Measurements from ENCODE around the gene SMARCA2.

SMARCA2 gene

DNA sequence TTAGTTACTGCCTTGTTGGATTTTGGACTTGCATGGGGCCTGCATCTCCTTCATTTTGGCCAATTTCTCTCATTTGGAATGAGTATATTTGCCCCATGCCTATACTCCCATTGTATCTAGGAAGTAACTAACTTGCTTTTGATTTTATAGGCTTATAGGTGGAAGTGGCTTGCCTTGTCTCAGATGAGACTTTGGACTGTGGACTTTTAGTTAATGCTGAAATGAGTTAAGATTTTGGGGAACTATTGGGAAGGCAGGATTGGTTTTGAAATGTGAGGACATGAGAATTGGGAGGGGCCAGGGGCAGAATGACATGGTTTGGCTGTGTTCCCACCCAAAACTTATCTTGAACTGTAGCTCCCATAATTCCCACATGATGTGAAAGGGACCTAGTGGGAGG, 42.5 kb upstream of the SMARCA2 start:
- Histone ChIP-seq H3K9ac (ENCODE audit: low read length) (no peak overlapping the region), H3K4ac (ENCODE audit: low read depth in 1 of 2, low read length in 2 of 2) (no peak overlapping the region), H3K4me3 (ENCODE audit: insufficient read depth in 1 of 2, low read depth in 1 of 2, low read length in 2 of 2) (no peak overlapping the region)

DNA sequence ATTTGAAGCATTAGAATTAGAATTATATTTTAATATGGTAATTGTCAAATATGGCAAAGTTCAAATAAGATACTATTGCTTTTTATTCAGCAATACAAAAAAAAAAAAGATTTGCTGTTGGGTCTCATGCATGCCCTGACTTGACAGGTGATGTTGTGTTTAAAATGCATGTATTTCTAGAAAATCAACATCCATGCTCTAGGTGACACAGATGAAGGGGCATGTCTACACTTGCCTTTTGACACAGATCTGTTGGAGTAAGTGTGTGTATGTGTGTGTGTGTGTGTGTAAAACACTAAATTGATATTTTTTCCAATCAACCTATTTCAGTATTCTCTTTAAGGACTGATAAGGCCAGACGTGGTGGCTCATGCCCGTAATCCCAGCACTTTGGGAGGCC, 38.1 kb upstream of the SMARCA2 start:
- no peak overlapping the region for H3K14ac ChIP-seq (ENCODE audit: low read length in 2 of 2)
- no peak overlapping the region for H3K4ac ChIP-seq (ENCODE audit: low read depth in 1 of 2, low read length in 2 of 2)
- no peak overlapping the region for H3K18ac ChIP-seq (ENCODE audit: low read depth in 1 of 2, low read length in 2 of 2)
- H3K27me3 ChIP-seq (ENCODE audit: control insufficient read depth in 1 of 2, insufficient read depth in 1 of 2, low read length in 2 of 2): peaks cover 0 to 4% of the 10 kb centered on the region in 2 experiments
- no peak overlapping the region for H2BK120ac ChIP-seq (ENCODE audit: low read depth, low read length)
- no peak overlapping the region for H4K8ac ChIP-seq (ENCODE audit: low read length)
- 100% methylated on average over 1 of the region's 2 CpGs for WGBS
- no peak for DNase-seq
- no peak overlapping the region for H4K91ac ChIP-seq (ENCODE audit: low read length)
- no peak overlapping the region for H3K4me2 ChIP-seq (ENCODE audit: low read length, poor library complexity, severe bottlenecking)
- H2BK12ac ChIP-seq (ENCODE audit: low read length in 2 of 2): no peak overlapping the region
- no peak overlapping the region for H2AK5ac ChIP-seq (ENCODE audit: low read length, severe bottlenecking)
- no peak overlapping the region for H3K27ac ChIP-seq (ENCODE audit: low read length, poor library complexity, severe bottlenecking)
- no peak overlapping the region for H3K23ac ChIP-seq (ENCODE audit: low read length in 2 of 2)
- H2AFZ ChIP-seq (ENCODE audit: low read depth, low read length): no peak overlapping the region
- no peak overlapping the region for H3K9ac ChIP-seq (ENCODE audit: low read length)
- H2BK5ac ChIP-seq (ENCODE audit: low read depth, low read length, poor library complexity, severe bottlenecking): no peak overlapping the region
- H3K79me1 ChIP-seq (replicated peaks; ENCODE audit: low read length, poor library complexity, severe bottlenecking): no peaks in the 10 kb centered on the region
- H2BK15ac ChIP-seq (ENCODE audit: low read depth, poor library complexity, severe bottlenecking): no peak overlapping the region
- H3K4me3 ChIP-seq (ENCODE audit: insufficient read depth in 1 of 2, low read depth in 1 of 2, low read length in 2 of 2): no peak overlapping the region
- H3K4me1 ChIP-seq (ENCODE audit: control insufficient read depth, insufficient read depth, low read depth, low read length): peaks cover 2% of the 10 kb centered on the region
- H3K36me3 ChIP-seq (ENCODE audit: control insufficient read depth in 1 of 2, insufficient read depth in 2 of 2, low read depth in 1 of 2, low read length in 2 of 2): no peaks in the 10 kb centered on the region
- H3K9me3 ChIP-seq (ENCODE audit: control insufficient read depth, low read length): no peaks in the 10 kb centered on the region

More for the DNA sequence above, 42.5 kb upstream of the SMARCA2 start:
- Histone ChIP-seq H4K91ac (ENCODE audit: low read length) (no peak overlapping the region), H2BK12ac (ENCODE audit: low read length in 2 of 2) (no peak overlapping the region), H2AK5ac (ENCODE audit: low read length, severe bottlenecking) (no peak overlapping the region), H2BK120ac (ENCODE audit: low read depth, low read length) (no peak overlapping the region), H3K79me1 (replicated peaks; ENCODE audit: low read length, poor library complexity, severe bottlenecking) (no peaks in the 10 kb centered on the region), H3K27ac (ENCODE audit: low read length, poor library complexity, severe bottlenecking) (no peak overlapping the region), H3K4me2 (ENCODE audit: low read length, poor library complexity, severe bottlenecking) (no peak overlapping the region), H2BK15ac (ENCODE audit: low read depth, poor library complexity, severe bottlenecking) (no peak overlapping the region), H3K27me3 (ENCODE audit: control insufficient read depth in 1 of 2, insufficient read depth in 1 of 2, low read length in 2 of 2) (peaks cover 0 to 2% of the 10 kb centered on the region in 2 experiments), H4K8ac (ENCODE audit: low read length) (no peak overlapping the region), H3K18ac (ENCODE audit: low read depth in 1 of 2, low read length in 2 of 2) (no peak overlapping the region), H3K14ac (ENCODE audit: low read length in 2 of 2) (no peak overlapping the region), H2AFZ (ENCODE audit: low read depth, low read length) (no peak overlapping the region), H3K4me1 (ENCODE audit: control insufficient read depth, insufficient read depth, low read depth, low read length) (no peaks in the 10 kb centered on the region), H3K9me3 (ENCODE audit: control insufficient read depth, low read length) (no peaks in the 10 kb centered on the region), H3K36me3 (ENCODE audit: control insufficient read depth in 1 of 2, insufficient read depth in 2 of 2, low read depth in 1 of 2, low read length in 2 of 2) (no peaks in the 10 kb centered on the region), H2BK5ac (ENCODE audit: low read depth, low read length, poor library complexity, severe bottlenecking) (no peak overlapping the region), H3K23ac (ENCODE audit: low read length in 2 of 2) (no peak overlapping the region)
- DNase-seq: no peak

DNA sequence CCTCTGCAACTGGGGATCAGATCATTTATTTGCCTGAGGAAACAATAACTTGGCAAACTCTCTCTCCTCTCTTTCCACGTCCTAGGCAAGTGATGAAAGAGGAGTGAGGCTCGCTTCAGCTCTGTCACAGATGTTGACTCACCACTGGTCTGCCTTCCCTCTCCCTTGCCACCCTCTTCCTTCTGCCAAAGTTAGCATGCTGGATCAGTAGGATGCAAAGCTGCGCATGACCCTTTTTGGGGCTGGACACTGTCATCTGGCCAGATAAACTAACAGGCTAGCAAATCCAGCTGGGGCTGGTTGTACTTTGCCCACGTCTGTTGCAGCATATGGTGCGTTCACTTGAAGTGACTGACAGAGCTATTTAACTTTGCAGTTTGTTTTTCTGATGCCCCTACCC, 36.2 kb upstream of the SMARCA2 start:
- 62% methylated on average over 4 of the region's 5 CpGs for WGBS
- H2AFZ ChIP-seq (ENCODE audit: low read depth, low read length): no peak overlapping the region
- H4K91ac ChIP-seq (ENCODE audit: low read length): no peak overlapping the region

DNA sequence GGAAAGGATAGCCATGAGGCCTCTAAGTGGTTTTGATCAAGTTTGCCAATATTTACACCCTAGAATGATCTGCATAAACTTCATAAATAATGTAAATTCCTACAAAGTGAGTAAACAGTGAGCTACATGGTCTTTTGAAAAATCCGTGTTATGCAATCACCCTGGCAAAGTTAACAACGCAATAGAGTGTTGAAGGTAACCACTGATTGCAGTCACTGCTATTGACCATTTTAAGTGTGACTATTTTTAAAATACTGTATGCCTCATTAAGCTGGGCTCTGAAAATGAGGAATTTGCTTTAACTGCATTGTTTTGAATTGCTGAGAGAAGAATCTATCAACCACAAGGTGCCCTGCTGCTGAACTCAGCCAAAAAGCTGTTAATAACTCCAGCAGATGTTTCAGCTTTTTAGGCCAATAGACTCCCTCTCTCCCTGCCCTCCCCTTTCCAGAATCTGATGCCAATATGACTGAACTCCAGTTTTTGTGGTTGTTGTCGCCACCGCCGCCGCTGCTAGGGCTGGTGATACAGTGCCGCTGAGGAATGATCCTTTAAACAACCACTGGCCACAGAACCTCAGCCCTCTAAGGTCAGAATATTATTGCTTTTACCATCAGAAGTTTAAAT, 35.3 kb upstream of the SMARCA2 start:
- Histone ChIP-seq H3K4ac (ENCODE audit: low read depth in 1 of 2, low read length in 2 of 2) (no peak overlapping the region), H2BK12ac (ENCODE audit: low read length in 2 of 2) (no peak overlapping the region), H3K9ac (ENCODE audit: low read length) (peak overlapping the region; percentile 75), H3K23ac (ENCODE audit: low read length in 2 of 2) (no peak overlapping the region), H3K27ac (ENCODE audit: low read length, poor library complexity, severe bottlenecking) (no peak overlapping the region), H2BK5ac (ENCODE audit: low read depth, low read length, poor library complexity, severe bottlenecking) (no peak overlapping the region), H3K18ac (ENCODE audit: low read depth in 1 of 2, low read length in 2 of 2) (no peak overlapping the region), H3K14ac (ENCODE audit: low read length in 2 of 2) (no peak overlapping the region), H2AK5ac (ENCODE audit: low read length, severe bottlenecking) (no peak overlapping the region), H3K27me3 (ENCODE audit: control insufficient read depth in 1 of 2, insufficient read depth in 1 of 2, low read length in 2 of 2) (peaks cover 0 to 4% of the 10 kb centered on the region in 2 experiments), H2AFZ (ENCODE audit: low read depth, low read length) (no peak overlapping the region), H4K91ac (ENCODE audit: low read length) (no peak overlapping the region), H3K4me2 (ENCODE audit: low read length, poor library complexity, severe bottlenecking) (no peak overlapping the region), H2BK120ac (ENCODE audit: low read depth, low read length) (no peak overlapping the region), H2BK15ac (ENCODE audit: low read depth, poor library complexity, severe bottlenecking) (no peak overlapping the region), H3K4me3 (ENCODE audit: insufficient read depth in 1 of 2, low read depth in 1 of 2, low read length in 2 of 2) (peak overlapping the region in 1 of 2 experiments; percentile 64), H3K79me1 (replicated peaks; ENCODE audit: low read length, poor library complexity, severe bottlenecking) (no peaks in the 10 kb centered on the region), H3K36me3 (ENCODE audit: control insufficient read depth in 1 of 2, insufficient read depth in 2 of 2, low read depth in 1 of 2, low read length in 2 of 2) (no peaks in the 10 kb centered on the region), H3K9me3 (ENCODE audit: control insufficient read depth, low read length) (no peaks in the 10 kb centered on the region), H4K8ac (ENCODE audit: low read length) (no peak overlapping the region), H3K4me1 (ENCODE audit: control insufficient read depth, insufficient read depth, low read depth, low read length) (peaks cover 2% of the 10 kb centered on the region)
- no peak for DNase-seq
- WGBS: 95% methylated on average over 7 of the region's 7 CpGs

More for the DNA sequence above, 36.2 kb upstream of the SMARCA2 start:
- Histone ChIP-seq H4K8ac (ENCODE audit: low read length) (no peak overlapping the region), H3K4me3 (ENCODE audit: insufficient read depth in 1 of 2, low read depth in 1 of 2, low read length in 2 of 2) (peak overlapping the region in 1 of 2 experiments; percentile 64), H2BK5ac (ENCODE audit: low read depth, low read length, poor library complexity, severe bottlenecking) (no peak overlapping the region), H2BK12ac (ENCODE audit: low read length in 2 of 2) (no peak overlapping the region), H3K9me3 (ENCODE audit: control insufficient read depth, low read length) (no peaks in the 10 kb centered on the region), H3K27me3 (ENCODE audit: control insufficient read depth in 1 of 2, insufficient read depth in 1 of 2, low read length in 2 of 2) (peaks cover 0 to 4% of the 10 kb centered on the region in 2 experiments), H3K14ac (ENCODE audit: low read length in 2 of 2) (no peak overlapping the region), H2AK5ac (ENCODE audit: low read length, severe bottlenecking) (no peak overlapping the region), H3K36me3 (ENCODE audit: control insufficient read depth in 1 of 2, insufficient read depth in 2 of 2, low read depth in 1 of 2, low read length in 2 of 2) (no peaks in the 10 kb centered on the region), H3K9ac (ENCODE audit: low read length) (peak overlapping the region; percentile 67), H2BK120ac (ENCODE audit: low read depth, low read length) (no peak overlapping the region), H3K79me1 (replicated peaks; ENCODE audit: low read length, poor library complexity, severe bottlenecking) (no peaks in the 10 kb centered on the region), H3K23ac (ENCODE audit: low read length in 2 of 2) (no peak overlapping the region), H3K27ac (ENCODE audit: low read length, poor library complexity, severe bottlenecking) (no peak overlapping the region), H2BK15ac (ENCODE audit: low read depth, poor library complexity, severe bottlenecking) (no peak overlapping the region), H3K4ac (ENCODE audit: low read depth in 1 of 2, low read length in 2 of 2) (no peak overlapping the region), H3K4me1 (ENCODE audit: control insufficient read depth, insufficient read depth, low read depth, low read length) (peaks cover 2% of the 10 kb centered on the region), H3K18ac (ENCODE audit: low read depth in 1 of 2, low read length in 2 of 2) (no peak overlapping the region), H3K4me2 (ENCODE audit: low read length, poor library complexity, severe bottlenecking) (no peak overlapping the region)
- DNase-seq: no peak
